GM12875 (cell line): ENCODE data around the gene GDAP1L1.

ENCODE experiments used
- H3K4me3 ChIP-seq: one replicate; pipeline ENCODE4 v1.5.1; 2011; ENCODE audit warnings: low read depth, low read length, control low read depth
- CTCF ChIP-seq: IDR thresholded peaks from 2 replicates; pipeline ENCODE4 v1.5.1; 2011; ENCODE audit warnings: low read depth, mild to moderate bottlenecking, control low read depth, inconsistent platforms, low read length, moderate library complexity, borderline replicate concordance; ENCODE audit not compliant: insufficient read depth

Gene GDAP1L1

GRCh38 chr20:44273231-44274215 is 26.4 kb downstream of the GDAP1L1 start:
- no peak for TF ChIP-seq CTCF
- H3K4me3 ChIP-seq: no peak overlapping the region

DNA sequence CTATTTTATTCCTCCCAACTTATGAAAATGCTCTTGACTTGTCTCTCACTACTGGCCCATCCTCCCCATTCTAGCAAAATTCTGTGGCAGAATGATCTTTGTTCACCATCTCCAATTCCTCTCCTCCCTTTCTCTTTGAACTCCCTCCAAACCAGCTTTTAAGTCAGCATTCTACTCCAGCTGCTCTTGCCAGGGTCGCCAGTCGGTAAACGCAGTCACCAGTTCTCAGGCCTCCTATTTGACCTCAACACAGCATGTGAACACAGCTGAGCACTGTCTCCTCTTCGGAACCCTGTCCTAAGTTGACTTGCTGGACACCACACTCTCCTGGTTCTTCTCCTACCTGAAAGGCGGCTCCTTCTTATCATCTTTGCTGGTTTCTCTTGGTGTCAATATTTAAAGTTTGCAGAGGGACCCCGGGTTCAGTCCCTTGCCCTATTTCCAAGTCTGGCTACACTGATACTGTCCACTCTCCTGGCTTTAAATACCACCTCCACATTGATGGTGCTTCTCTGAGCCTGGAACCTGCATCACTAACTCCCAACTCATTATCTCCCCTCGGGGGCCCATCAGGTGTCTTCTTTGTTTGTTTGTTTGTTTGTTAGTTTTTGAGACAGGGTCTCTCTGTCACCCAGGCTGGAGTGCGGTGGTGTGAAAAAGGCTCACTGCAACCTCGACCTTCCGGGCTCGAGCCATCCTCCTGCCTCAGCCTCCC is 27.4 kb downstream of the GDAP1L1 start:
- no peak overlapping the region for H3K4me3 ChIP-seq
- no peak for TF ChIP-seq CTCF

DNA sequence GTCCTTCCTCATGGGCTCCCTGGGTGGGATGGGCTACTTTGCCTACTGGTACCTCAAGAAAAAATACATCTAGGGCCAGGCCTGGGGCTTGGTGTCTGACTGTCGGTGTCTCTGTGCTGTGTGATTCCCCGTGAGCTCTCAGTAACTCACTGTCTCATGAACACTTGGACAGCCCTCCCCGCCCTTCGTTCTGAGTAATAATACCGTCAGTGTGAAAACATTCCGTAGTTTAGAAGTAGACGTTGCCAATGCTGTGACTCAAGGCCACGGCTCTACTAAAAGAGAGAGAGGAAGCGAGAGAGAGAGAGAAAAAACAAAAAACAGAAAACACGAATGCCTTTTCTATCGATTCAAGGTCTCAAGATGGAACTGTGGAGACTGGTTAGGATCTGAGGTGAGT is 32.1 kb downstream of the GDAP1L1 start:
- H3K4me3 ChIP-seq: no peak overlapping the region
- TF ChIP-seq CTCF: no peak

- no peak overlapping the region for H3K4me3 ChIP-seq
- TF ChIP-seq CTCF: no peak
These were observed 33.3 kb downstream of the GDAP1L1 start for GRCh38 chr20:44280387-44280786.

DNA sequence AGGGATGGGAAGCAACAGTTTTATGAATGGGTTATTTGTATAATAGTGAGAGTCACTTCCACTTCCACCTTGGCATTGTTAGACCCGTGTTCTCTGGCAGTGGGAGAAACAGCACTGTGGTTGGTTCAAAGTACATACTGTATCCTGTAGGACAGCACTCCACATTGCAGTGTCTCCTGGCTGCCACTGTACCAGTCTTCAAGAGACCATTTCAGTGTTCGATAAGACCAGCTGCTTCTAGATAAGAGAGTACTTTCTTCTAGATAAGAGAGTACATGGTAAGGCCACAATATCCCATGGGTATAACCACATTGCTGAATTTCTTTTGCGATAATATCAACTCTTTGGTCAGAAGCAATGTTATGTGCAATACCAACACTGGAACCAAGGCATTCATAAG is 35.1 kb downstream of the GDAP1L1 start:
- H3K4me3 ChIP-seq: no peak overlapping the region
- no peak for TF ChIP-seq CTCF

- no peak for TF ChIP-seq CTCF
These were observed 36.9 kb downstream of the GDAP1L1 start for GRCh38 chr20:44284032-44284431.

More at GRCh38 chr20:44284032-44284431, 36.9 kb downstream of the GDAP1L1 start:
- no peak overlapping the region for H3K4me3 ChIP-seq
